ENCODE results near the gene DUS2. TPM values are rescaled to one million over a fixed set of nuclear protein-coding genes. Genes with fewer than 3 reads are reported as not detected.

Gene DUS2
- total and polyA plus RNA-seq, 9 of the 15 experiments (the other 6 are each of a cell fraction or from before 2014, with no cell fraction given), result 5.8 to 22.5 (median 20.6) TPM

DNA sequence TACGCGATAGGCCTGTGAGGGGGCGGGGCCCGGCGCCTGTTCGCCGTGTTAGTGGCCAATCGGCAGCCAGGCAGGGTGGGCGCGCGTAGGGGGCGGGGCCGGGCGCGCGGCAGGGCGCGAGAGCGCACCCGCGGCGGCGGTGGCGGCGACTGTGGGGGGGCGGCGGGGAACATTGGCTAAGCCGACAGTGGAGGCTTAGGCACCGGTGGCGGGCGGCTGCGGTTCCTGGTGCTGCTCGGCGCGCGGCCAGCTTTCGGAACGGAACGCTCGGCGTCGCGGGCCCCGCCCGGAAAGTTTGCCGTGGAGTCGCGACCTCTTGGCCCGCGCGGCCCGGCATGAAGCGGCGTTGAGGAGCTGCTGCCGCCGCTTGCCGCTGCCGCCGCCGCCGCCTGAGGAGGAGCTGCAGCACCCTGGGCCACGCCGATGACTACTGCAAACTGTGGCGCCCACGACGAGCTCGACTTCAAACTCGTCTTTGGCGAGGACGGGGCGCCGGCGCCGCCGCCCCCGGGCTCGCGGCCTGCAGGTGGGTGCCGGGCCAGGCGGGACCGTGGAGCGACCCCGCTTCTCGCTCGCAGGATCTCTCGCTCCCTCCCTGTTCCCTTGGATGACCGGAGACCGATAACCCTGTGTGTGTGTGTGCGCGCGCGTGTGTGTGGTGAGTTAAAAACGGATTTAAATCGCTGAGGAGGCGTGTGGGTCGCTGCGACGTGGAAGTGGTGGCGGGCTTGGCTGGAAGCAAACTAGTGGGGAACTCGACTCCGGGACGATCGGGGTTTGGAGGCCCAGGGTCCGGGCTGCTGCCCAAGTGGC lies 62.4 kb downstream of the DUS2 start, which contains the start of gene NFATC3 (continued):
- TF ChIP-seq NFE2L1 (tag; IDR thresholded peaks at IDR 0.05; ENCODE audit: borderline replicate concordance, low read depth), result no peak
- TF ChIP-seq HNRNPK (IDR thresholded peaks at IDR 0.05; ENCODE audit: low read depth, low read length, poor library complexity, severe bottlenecking), result no peak
- TF ChIP-seq ZNF24 (IDR thresholded peaks at IDR 0.05), result no peak
- TF ChIP-seq CBX1 (IDR thresholded peaks at IDR 0.05; ENCODE audit: low read depth), result no peak
- TF ChIP-seq, protein P1, sequence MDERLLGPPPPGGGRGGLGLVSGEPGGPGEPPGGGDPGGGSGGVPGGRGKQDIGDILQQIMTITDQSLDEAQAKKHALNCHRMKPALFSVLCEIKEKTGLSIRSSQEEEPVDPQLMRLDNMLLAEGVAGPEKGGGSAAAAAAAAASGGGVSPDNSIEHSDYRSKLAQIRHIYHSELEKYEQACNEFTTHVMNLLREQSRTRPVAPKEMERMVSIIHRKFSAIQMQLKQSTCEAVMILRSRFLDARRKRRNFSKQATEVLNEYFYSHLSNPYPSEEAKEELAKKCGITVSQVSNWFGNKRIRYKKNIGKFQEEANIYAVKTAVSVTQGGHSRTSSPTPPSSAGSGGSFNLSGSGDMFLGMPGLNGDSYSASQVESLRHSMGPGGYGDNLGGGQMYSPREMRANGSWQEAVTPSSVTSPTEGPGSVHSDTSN (CRISPR knock-in tag; IDR thresholded peaks at IDR 0.05; ENCODE audit: low read depth), result no peak
- TF ChIP-seq, protein P1 (tag; conservative IDR thresholded peaks at IDR 0.05; ENCODE audit: low read depth), result no peak
- TF ChIP-seq ETV6 (IDR thresholded peaks at IDR 0.05; ENCODE audit: borderline replicate concordance in 1 of 2, low read depth in 2 of 2, low read length in 1 of 2), result no peak
- 0 out of 2 replicates have a peak, but pooled peaks have one; percentile 60 for TF ChIP-seq ETV6 (CRISPR knock-in tag; IDR thresholded peaks at IDR 0.05; ENCODE audit: borderline replicate concordance)
- TF ChIP-seq, protein P2, sequence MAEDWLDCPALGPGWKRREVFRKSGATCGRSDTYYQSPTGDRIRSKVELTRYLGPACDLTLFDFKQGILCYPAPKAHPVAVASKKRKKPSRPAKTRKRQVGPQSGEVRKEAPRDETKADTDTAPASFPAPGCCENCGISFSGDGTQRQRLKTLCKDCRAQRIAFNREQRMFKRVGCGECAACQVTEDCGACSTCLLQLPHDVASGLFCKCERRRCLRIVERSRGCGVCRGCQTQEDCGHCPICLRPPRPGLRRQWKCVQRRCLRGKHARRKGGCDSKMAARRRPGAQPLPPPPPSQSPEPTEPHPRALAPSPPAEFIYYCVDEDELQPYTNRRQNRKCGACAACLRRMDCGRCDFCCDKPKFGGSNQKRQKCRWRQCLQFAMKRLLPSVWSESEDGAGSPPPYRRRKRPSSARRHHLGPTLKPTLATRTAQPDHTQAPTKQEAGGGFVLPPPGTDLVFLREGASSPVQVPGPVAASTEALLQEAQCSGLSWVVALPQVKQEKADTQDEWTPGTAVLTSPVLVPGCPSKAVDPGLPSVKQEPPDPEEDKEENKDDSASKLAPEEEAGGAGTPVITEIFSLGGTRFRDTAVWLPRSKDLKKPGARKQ (CRISPR knock-in tag; IDR thresholded peaks at IDR 0.05), result no peak
- TF ChIP-seq ZNF253 (CRISPR knock-in tag; conservative IDR thresholded peaks at IDR 0.05), result no peak
- no peak for TF ChIP-seq HNRNPH1 (optimal IDR thresholded peaks at IDR 0.05; ENCODE audit: low read depth, low read length)
- no peak for TF ChIP-seq RNF2 (IDR thresholded peaks at IDR 0.05)
- no peak; a peak in 1 of 4 replicates for TF ChIP-seq FOXA3 (CRISPR knock-in tag; conservative IDR thresholded peaks at IDR 0.05 in 1 of 2, IDR thresholded peaks at IDR 0.05 in 1 of 2)
- TF ChIP-seq BCL6 (CRISPR knock-in tag; IDR thresholded peaks at IDR 0.05), result no peak
- peak; percentile 69 for TF ChIP-seq ELF4 (CRISPR knock-in tag; IDR thresholded peaks at IDR 0.05)
- no peak for TF ChIP-seq MECOM (CRISPR knock-in tag; IDR thresholded peaks at IDR 0.05)
- TF ChIP-seq, protein P3, sequence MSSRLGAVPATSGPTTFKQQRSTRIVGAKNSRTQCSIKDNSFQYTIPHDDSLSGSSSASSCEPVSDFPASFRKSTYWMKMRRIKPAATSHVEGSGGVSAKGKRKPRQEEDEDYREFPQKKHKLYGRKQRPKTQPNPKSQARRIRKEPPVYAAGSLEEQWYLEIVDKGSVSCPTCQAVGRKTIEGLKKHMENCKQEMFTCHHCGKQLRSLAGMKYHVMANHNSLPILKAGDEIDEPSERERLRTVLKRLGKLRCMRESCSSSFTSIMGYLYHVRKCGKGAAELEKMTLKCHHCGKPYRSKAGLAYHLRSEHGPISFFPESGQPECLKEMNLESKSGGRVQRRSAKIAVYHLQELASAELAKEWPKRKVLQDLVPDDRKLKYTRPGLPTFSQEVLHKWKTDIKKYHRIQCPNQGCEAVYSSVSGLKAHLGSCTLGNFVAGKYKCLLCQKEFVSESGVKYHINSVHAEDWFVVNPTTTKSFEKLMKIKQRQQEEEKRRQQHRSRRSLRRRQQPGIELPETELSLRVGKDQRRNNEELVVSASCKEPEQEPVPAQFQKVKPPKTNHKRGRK (tag; IDR thresholded peaks at IDR 0.05), result no peak
- TF ChIP-seq, protein P4, sequence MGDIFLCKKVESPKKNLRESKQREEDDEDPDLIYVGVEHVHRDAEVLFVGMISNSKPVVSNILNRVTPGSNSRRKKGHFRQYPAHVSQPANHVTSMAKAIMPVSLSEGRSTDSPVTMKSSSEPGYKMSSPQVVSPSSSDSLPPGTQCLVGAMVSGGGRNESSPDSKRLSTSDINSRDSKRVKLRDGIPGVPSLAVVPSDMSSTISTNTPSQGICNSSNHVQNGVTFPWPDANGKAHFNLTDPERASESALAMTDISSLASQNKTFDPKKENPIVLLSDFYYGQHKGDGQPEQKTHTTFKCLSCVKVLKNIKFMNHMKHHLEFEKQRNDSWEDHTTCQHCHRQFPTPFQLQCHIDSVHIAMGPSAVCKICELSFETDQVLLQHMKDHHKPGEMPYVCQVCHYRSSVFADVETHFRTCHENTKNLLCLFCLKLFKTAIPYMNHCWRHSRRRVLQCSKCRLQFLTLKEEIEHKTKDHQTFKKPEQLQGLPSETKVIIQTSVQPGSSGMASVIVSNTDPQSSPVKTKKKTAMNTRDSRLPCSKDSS (IDR thresholded peaks at IDR 0.05; ENCODE audit: low read depth, partially characterized antibody), result no peak
- no peak for TF ChIP-seq RBM17 (IDR thresholded peaks at IDR 0.05; ENCODE audit: borderline replicate concordance, low read depth, low read length)
- peak; percentile 48; the same call in 1 of the 2 replicates for TF ChIP-seq ETV5 (CRISPR knock-in tag; IDR thresholded peaks at IDR 0.05; ENCODE audit: low read depth)
- no peak for TF ChIP-seq SMC3 (conservative IDR thresholded peaks at IDR 0.05; ENCODE audit: insufficient read depth, low read depth, low read length)
